Lung (tissue), 12 donors: ENCODE data around the gene STK38. TPM values are rescaled to one million over a fixed set of nuclear protein-coding genes. Genes with fewer than 3 reads are reported as not detected.
"Not testable (repeated sequence)": the region's sequence is repeated elsewhere in the genome, so short reads cannot be mapped to it uniquely, and the experiment has no call there.

ENCODE experiments used
- ATAC-seq: fragments of 200-7000 bp; cut with Tn5 transposase; one replicate; pipeline ENCODE4 v1.9.1; 2020; ENCODE audit warnings: moderate number of reproducible peaks; ENCODE audit not compliant: insufficient read depth, low FRiP score
- DNase-seq, 3 donors: peaks; one replicate each; pipeline ENCODE4 v3.0.0-alpha.2; 2013 to 2017
- H3K27ac ChIP-seq, 2 donors: one replicate each; pipeline ENCODE4 v1.5.1; 2013; ENCODE audit warnings: mild to moderate bottlenecking in 2 of 2, moderate library complexity in 2 of 2, control low read depth in 1 of 2, inconsistent platforms in 1 of 2, low read depth in 1 of 2, low read length in 1 of 2
- H3K27me3 ChIP-seq, 3 donors: one replicate each; pipeline ENCODE4 v1.5.1; 2013; ENCODE audit warnings: low read length in 2 of 3; ENCODE audit not compliant: control insufficient read depth in 3 of 3, insufficient read depth in 3 of 3
- H3K36me3 ChIP-seq, 4 donors: one replicate each; pipeline ENCODE4 v1.5.1; 2013; ENCODE audit warnings: low read length in 4 of 4, mild to moderate bottlenecking in 1 of 4, moderate library complexity in 1 of 4; ENCODE audit not compliant: control insufficient read depth in 4 of 4, insufficient read depth in 4 of 4
- H3K4me1 ChIP-seq, 5 donors: one replicate each; pipeline ENCODE4 v1.5.1; 2013; ENCODE audit warnings: low read length in 5 of 5, mild to moderate bottlenecking in 2 of 5, moderate library complexity in 1 of 5; ENCODE audit not compliant: control insufficient read depth in 5 of 5, insufficient read depth in 5 of 5
- H3K4me3 ChIP-seq: one replicate; pipeline ENCODE4 v1.5.1; 2013; ENCODE audit warnings: mild to moderate bottlenecking, control low read depth, moderate library complexity
- H3K9ac ChIP-seq, 2 donors: one replicate each; pipeline ENCODE4 v1.5.1; 2013; ENCODE audit warnings: low read length in 2 of 2, control low read depth in 1 of 2; ENCODE audit not compliant: insufficient read depth in 1 of 2
- H3K9me3 ChIP-seq, 4 donors: one replicate each; pipeline ENCODE4 v1.5.1; 2013; ENCODE audit warnings: low read length in 3 of 4, mild to moderate bottlenecking in 1 of 4, moderate library complexity in 1 of 4; ENCODE audit not compliant: control insufficient read depth in 4 of 4, insufficient read depth in 3 of 4
- CTCF ChIP-seq: IDR thresholded peaks from 2 replicates; pipeline ENCODE4 v1.5.1; 2012; ENCODE audit warnings: mild to moderate bottlenecking; ENCODE audit errors: control extremely low read depth, extremely low read depth
- whole genome bisulfite sequencing, 2 donors: extraction: QIAGEN DNeasy Blood & Tissue Kit; methylation state at CpG; one replicate each; pipeline ENCODE4 v1.1.7; 2013; 5-methylcytosine and 5-hydroxymethylcytosine counted together
- polyA plus RNA-seq, 2 donors: library from polyadenylated mRNA; stranded (reverse); fragments of 200-250 nt; gene quantifications; one replicate each; pipeline ENCODE4 v1.2.1, GENCODE V29; 2013
- total RNA-seq, 2 donors: library from RNA; depleted of rRNA in 1 of 2; stranded (reverse); fragments of >200 nt in 1 of 2; gene quantifications; one replicate each; pipeline ENCODE4 v1.2.1, GENCODE V29; 2014 to 2021
- donor health status: control.
- donor health status: control.
- donor health status: Bipolar disorder and iron deficiency.
- donor health status: healthy.
- donor health status: DM: yes; HTN: yes; CAD: no.

The STK38 gene
- total and polyA plus RNA-seq, 4 donors = 16.7 to 36.1 (median 22.8) TPM

- ATAC-seq = no peak
Observed at GRCh38 chr6:36576578-36576977, 29.3 kb upstream of the STK38 start.

GRCh38 chr6:36574679-36575078, 27.4 kb upstream of the STK38 start:
- Histone ChIP-seq H3K4me1 (no peaks in the 10 kb centered on the region), H3K4me3 (no peak overlapping the region), H3K27me3 (no peaks in the 10 kb centered on the region), H3K36me3 (no peaks in the 10 kb centered on the region), H3K27ac (no peak overlapping the region), H3K9me3 (no peaks in the 10 kb centered on the region), H3K9ac (no peak overlapping the region)
- no peak for TF ChIP-seq CTCF
- ATAC-seq (no peak), DNase-seq (no peak)

More at GRCh38 chr6:36576578-36576977, 29.3 kb upstream of the STK38 start:
- no peaks in the 10 kb centered on the region for H3K36me3 ChIP-seq
- no peak overlapping the region for H3K27ac ChIP-seq
- H3K4me1 ChIP-seq = no peaks in the 10 kb centered on the region
- WGBS, 2 donors = 74 to 85% methylated on average over 7 of the region's 7 CpGs
- no peak for DNase-seq
- TF ChIP-seq CTCF = no peak
- H3K9ac ChIP-seq = no peak overlapping the region
- no peaks in the 10 kb centered on the region for H3K9me3 ChIP-seq
- no peak overlapping the region for H3K4me3 ChIP-seq
- H3K27me3 ChIP-seq = no peaks in the 10 kb centered on the region

GRCh38 chr6:36572353-36573311, 25.4 kb upstream of the STK38 start:
- H3K9me3 ChIP-seq, H3K9ac ChIP-seq, H3K4me1 ChIP-seq, ATAC-seq, H3K27me3 ChIP-seq, DNase-seq, H3K27ac ChIP-seq, H3K36me3 ChIP-seq, H3K4me3 ChIP-seq: not testable (repeated sequence)
- 93% methylated on average over 12 of the region's 12 CpGs for WGBS, 2 donors

GRCh38 chr6:36571122-36572043, 24.1 kb upstream of the STK38 start:
- TF ChIP-seq CTCF = no peak
- H3K27ac ChIP-seq = no peak overlapping the region
- H3K4me1 ChIP-seq = no peaks in the 10 kb centered on the region
- H3K9me3 ChIP-seq = no peaks in the 10 kb centered on the region
- no peak overlapping the region for H3K9ac ChIP-seq
- ATAC-seq (no peak), DNase-seq (no peak)
- no peaks in the 10 kb centered on the region for H3K27me3 ChIP-seq
- no peak overlapping the region for H3K4me3 ChIP-seq
- H3K36me3 ChIP-seq = no peaks in the 10 kb centered on the region
- 90 to 95% methylated on average over 4 of the region's 4 CpGs for WGBS, 2 donors
